ENCODE measurements around the gene ZKSCAN8. TPM values are rescaled to one million over a fixed set of nuclear protein-coding genes. Genes with fewer than 3 reads are reported as not detected.

Gene ZKSCAN8
- total RNA-seq: 18.3 and 18.4 TPM in 2 replicates

GRCh38 chr6:28141500-28142329 lies at the start of gene ZKSCAN8:
Gene ZKSCAN8 (plus strand): TSS chr6:28141883. CDS start chr6:28148408, 6,525 bp downstream.

GRCh38 chr6:28124350-28124970 lies 17.2 kb upstream of the ZKSCAN8 start, which contains the start of gene ZSCAN16:
Gene ZSCAN16 (plus strand): TSS chr6:28124609. CDS start chr6:28125444, 835 bp downstream.

Other genes starting within 250 kb of the ZKSCAN8 start
- gene OR2B2, start 229.5 kb upstream of the ZKSCAN8 start, total RNA-seq: not detected in 2 replicates
- gene OR2B6, start 184.6 kb upstream of the ZKSCAN8 start, total RNA-seq: not detected in 2 replicates
- gene ZNF165, start 61.3 kb upstream of the ZKSCAN8 start, total RNA-seq: 0.29 and 0.33 TPM in 2 replicates
- gene ZSCAN16, start 17.3 kb upstream of the ZKSCAN8 start, total RNA-seq: 2.0 and 2.3 TPM in 2 replicates
- 8.8 and 15.6 TPM in 2 replicates for gene ZSCAN9, start 83.4 kb downstream of the ZKSCAN8 start, total RNA-seq
- gene ZKSCAN4, start 110.4 kb downstream of the ZKSCAN8 start, total RNA-seq: 7.3 and 8.7 TPM in 2 replicates
- 0.73 and 2.2 TPM in 2 replicates for gene NKAPL, start 117.4 kb downstream of the ZKSCAN8 start, total RNA-seq
- 18.7 and 30.7 TPM in 2 replicates for gene ZSCAN26, start 125.3 kb downstream of the ZKSCAN8 start, total RNA-seq
- gene PGBD1, start 139.7 kb downstream of the ZKSCAN8 start, total RNA-seq: 7.1 and 9.7 TPM in 2 replicates
- 38.3 and 47.6 TPM in 2 replicates for gene ZSCAN31, start 194.3 kb downstream of the ZKSCAN8 start, total RNA-seq
- 5.8 and 8.1 TPM in 2 replicates for gene ZKSCAN3, start 208.1 kb downstream of the ZKSCAN8 start, total RNA-seq